HepG2 (cell line): Measurements from ENCODE around the gene AKAP8L.

Experiments
- E2F5 ChIP-seq: sonication (generic); formaldehyde crosslinking; conservative IDR thresholded peaks from 2 replicates; pipeline ENCODE4 v1.4.0; 2020; ENCODE audit warnings: missing genetic modification reagents
- EZH2 ChIP-seq: conservative IDR thresholded peaks from 2 replicates; pipeline ENCODE4 v1.6.1; 2012; ENCODE audit warnings: mild to moderate bottlenecking, low read depth, low read length, moderate library complexity
- FOSL2 ChIP-seq: sonication (generic); formaldehyde crosslinking; IDR thresholded peaks from 2 replicates; pipeline ENCODE4 v1.4.0; 2020; ENCODE audit warnings: missing genetic modification reagents
- KLF9 ChIP-seq: IDR thresholded peaks from 2 replicates; pipeline ENCODE4 v1.6.1; 2016; ENCODE audit warnings: low read depth
- MAX ChIP-seq: IDR thresholded peaks from 2 replicates; pipeline ENCODE4 v1.6.1; 2012; ENCODE audit warnings: inconsistent platforms
- MZF1 ChIP-seq: sonication (generic); formaldehyde crosslinking; IDR thresholded peaks from 2 replicates; pipeline ENCODE4 v1.8.1; 2023; ENCODE audit warnings: mild to moderate bottlenecking, missing genetic modification reagents, borderline replicate concordance
- NFYB ChIP-seq: sonication (generic); formaldehyde crosslinking; IDR thresholded peaks from 2 replicates; pipeline ENCODE4 v1.4.0; 2020; ENCODE audit warnings: missing genetic modification reagents
- NR2C2 ChIP-seq: sonication (generic); formaldehyde crosslinking; IDR thresholded peaks from 2 replicates; pipeline ENCODE4 v1.4.0; 2020; ENCODE audit warnings: missing genetic modification reagents, mild to moderate bottlenecking, moderate library complexity, borderline replicate concordance
- REST ChIP-seq, 2 experiments: IDR thresholded peaks; 2 replicates each; pipeline ENCODE4 v1.6.1; 2011 to 2012; ENCODE audit warnings: low read length in 2 of 2, borderline replicate concordance in 1 of 2, low read depth in 1 of 2, mild to moderate bottlenecking in 1 of 2, moderate library complexity in 1 of 2
- RFXANK ChIP-seq: IDR thresholded peaks from 2 replicates; pipeline ENCODE4 v1.6.1; 2016
- YY1 ChIP-seq: IDR thresholded peaks from 2 replicates; pipeline ENCODE4 v1.6.1; 2011; ENCODE audit warnings: low read length, low read depth, moderate library complexity, mild to moderate bottlenecking; ENCODE audit not compliant: insufficient read depth, insufficient replicate concordance
- ZNF142 ChIP-seq: sonication (generic); formaldehyde crosslinking; IDR thresholded peaks from 2 replicates; pipeline ENCODE4 v1.4.0; 2020; ENCODE audit warnings: missing genetic modification reagents

GRCh38 chr19:15427350-15427700, 8.5 kb upstream of the AKAP8L start:
- no peak for TF ChIP-seq EZH2
- TF ChIP-seq REST (IDR thresholded peaks at IDR 0.05; ENCODE audit: borderline replicate concordance in 1 of 2, low read depth in 1 of 2, low read length in 2 of 2), result no peak
- no peak for TF ChIP-seq MZF1 (CRISPR knock-in tag)
- TF ChIP-seq RFXANK (CRISPR knock-in tag), result no peak
- TF ChIP-seq NFYB (CRISPR knock-in tag), result no peak
- TF ChIP-seq YY1, result no peak
- no peak for TF ChIP-seq ZNF142 (CRISPR knock-in tag)
- no peak for TF ChIP-seq KLF9 (CRISPR knock-in tag)
- TF ChIP-seq NR2C2 (CRISPR knock-in tag), result no peak
- TF ChIP-seq MAX, result no peak
- no peak for TF ChIP-seq FOSL2 (CRISPR knock-in tag)
- no peak for TF ChIP-seq E2F5 (CRISPR knock-in tag)
